T-helper 1 cell treated with Interleukin-12 subunit alpha and Interleukin-12 subunit beta and Interleukin-4 antibody, amounts not matched to agents 30 ng/mL and 1 ng/mL, for 36 hours (primary cell): ENCODE results near the gene GALNT15. TPM values are rescaled to one million over a fixed set of nuclear protein-coding genes. Genes with fewer than 3 reads are reported as not detected.

Experiments used
- intact Hi-C: fragments of 100-400 bp; cut with micrococcal nuclease; formaldehyde crosslinking; loops from one replicate; pipeline ENCODE4 v1.15.1; 2024
- total RNA-seq: library from RNA; stranded (reverse); gene quantifications from 2 replicates; pipeline ENCODE4 v1.2.3, GENCODE V29; 2022

GALNT15 gene
- total RNA-seq, 1 donor from 2014 or later, result not detected

- intact Hi-C loops, result no loop called here
Observed at GRCh38 chr3:16251316-16252085, 77.0 kb downstream of the GALNT15 start.

DNA sequence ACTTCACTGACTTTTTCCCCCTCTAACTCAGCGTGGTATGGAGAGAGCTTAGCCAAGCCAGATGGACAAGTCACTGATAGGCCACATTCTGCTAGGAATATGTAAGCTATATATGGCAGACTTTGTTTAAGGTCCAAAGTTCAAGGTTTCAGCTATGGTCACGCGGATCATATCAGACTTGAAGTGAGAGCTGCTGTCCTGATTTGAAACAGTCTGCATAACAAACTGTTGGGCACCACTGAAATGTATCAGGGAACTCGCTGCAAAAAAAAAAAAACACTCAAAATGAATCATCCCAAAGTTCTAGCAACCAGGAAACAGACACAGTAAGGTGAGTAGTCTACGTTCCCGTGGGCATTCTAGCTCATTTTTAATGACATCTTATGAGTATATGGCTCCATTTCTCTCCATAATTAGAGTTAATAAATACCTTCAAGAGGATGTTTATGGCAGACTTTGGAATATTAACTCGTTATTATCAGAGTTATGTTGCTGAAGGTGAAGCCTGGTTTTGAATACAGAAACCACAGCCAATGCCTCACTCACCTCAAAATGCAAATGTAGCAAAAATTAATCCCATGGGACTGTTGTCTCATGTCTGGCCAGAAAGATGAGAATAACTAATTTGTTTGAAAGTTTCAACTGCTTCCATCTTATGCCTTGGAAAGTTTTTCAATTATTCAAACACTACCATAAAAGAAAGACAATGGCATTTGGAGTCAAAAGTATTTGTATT lies 77.9 kb downstream of the GALNT15 start:
- intact Hi-C loops, result no loop called here

DNA sequence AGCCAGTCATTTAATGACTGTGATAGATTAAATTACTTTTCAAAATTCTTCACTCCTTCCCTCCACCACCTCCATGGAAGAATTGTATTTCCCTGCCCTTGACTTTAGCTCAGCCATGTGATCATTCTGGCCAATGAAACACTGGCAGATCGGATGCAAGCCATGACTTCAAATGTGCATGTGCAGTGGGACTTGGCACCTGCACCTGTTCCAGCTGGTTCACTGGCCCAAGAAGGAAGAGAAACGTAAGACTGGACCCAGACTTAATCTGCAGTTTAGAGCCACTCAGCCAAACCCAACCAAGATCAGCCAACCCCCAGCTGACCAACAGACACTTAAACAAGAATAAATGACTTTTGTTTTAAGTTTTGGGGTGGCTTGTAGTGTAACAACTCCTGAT lies 78.5 kb downstream of the GALNT15 start:
- intact Hi-C loops, result no loop called here

DNA sequence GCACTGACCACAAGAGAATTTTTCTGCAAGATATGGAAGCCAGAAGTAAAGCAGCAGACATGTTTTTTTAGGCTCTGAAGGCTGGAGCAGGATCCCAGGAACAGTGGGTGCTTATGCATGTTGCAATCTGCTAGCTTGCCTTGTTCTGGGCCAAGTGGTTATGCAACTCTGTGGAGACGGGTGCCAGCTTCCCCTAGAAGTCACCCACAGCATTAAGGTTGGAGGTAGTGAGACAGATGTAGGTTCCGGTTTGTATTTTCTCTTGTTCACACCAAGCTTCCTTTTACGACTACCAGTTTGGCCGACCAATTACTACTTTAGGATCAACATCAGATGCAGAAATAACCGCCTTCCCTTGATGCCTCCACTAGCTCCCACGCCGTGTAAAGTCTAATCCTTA lies 79.1 kb downstream of the GALNT15 start:
- intact Hi-C loops, result no loop called here

DNA sequence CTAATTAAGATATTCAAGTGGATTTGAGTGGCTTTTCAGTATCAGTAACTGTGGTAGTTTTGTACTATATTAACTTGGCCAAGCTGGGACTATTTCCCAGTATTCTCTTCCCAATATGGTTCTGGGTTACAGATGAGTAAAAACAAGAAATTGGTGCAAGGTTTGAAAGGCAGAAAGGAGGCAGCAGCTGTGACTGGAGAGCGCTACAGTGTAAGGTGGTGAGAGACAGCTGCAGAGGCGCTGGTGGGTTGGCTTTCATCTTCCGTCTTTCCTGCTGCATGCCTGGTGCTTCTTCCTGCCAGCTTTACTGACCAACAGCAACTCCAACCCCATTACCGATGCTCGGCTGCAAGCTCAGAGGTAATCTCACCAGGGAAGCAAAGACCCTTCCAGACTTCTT lies 80.4 kb downstream of the GALNT15 start:
- intact Hi-C loops, result no loop called here

DNA sequence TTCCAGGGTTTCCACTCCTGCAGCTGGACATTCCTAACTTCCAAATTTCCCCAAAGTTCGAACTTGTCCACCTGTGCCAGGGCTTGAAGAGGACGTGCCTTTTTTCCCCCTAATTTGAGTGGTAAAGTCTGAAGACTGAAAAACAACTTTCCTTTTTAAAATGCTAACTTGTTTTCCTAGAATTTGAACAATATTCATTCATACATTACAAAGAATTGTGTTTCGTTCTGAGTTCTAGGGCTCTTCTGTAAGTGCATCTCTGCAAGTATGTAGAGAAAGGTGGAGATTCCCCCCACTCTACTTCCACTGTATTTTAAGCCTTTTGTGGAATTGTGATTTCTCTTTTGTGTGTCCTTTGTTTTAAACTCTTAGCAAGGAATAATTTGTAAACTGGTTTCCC lies 80.8 kb downstream of the GALNT15 start:
- intact Hi-C loops, result no loop called here

- intact Hi-C loops, result no loop called here
Observed at GRCh38 chr3:16255726-16256125, 81.2 kb downstream of the GALNT15 start.

GRCh38 chr3:16257309-16257708 lies 82.8 kb downstream of the GALNT15 start:
- intact Hi-C loops, result no loop called here

DNA sequence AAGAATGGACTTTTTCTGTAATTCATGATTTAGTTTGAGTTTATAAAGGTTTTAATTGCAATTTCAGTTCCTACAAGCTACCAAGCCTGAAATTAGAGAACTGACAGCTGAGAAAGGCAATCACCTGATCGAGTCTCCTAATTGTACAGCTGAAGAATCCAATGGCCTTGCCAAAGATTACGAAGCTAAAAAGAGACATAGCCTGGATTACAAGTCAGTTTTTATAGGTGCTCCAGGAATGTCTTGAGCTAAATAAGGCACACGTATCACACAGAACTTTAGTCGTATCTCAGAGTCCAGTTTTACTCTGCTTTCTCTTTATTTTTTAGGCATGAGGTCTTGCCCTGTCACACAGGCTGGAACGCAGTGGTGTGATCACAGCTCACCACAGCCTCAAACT lies 83.7 kb downstream of the GALNT15 start:
- intact Hi-C loops, result no loop called here

- intact Hi-C loops, result no loop called here
Observed at GRCh38 chr3:16258866-16259265, 84.4 kb downstream of the GALNT15 start.

DNA sequence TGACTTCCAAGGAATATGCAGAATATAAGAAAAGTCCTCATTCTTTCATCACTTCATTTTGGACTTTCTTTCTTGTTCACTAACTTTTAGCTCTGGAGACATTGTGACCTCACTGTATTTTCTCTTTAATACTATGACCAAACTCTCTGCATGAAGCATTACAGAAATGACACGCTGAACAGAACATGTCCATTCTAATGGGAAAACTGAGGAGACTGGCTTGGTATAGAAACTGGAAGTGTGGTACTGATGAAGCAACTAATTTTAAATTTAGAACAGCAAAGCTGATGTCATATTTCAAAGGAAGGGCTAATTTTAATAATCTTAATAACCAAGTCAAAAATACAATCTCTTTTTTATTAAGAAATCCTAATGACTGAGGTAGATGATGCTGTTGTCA lies 85.6 kb downstream of the GALNT15 start:
- intact Hi-C loops, result loop anchor here (5.0 kb wide), 1 partner anchor 443 kb away; no protein-coding TSS in a partner anchor

DNA sequence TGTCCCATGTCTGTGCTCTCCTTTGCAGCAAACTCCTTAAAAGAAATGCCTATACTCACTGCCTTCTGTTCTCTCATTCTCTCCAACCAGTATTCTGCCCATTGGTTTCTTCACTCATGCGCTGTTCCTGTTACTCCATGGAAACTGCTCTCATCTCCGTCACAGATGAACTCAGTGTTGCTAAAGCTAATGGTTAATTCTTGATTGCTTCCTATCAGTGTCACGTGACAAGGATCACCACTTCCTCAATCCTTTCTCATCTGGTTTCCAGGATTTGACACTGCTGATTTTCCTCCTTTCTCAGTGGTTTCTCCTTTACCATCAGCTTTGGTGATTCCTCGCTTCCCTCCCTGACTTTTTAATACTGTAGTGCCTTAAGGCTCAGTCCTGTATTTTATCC lies 87.7 kb downstream of the GALNT15 start:
- intact Hi-C loops, result loop anchor here (5.0 kb wide), 1 partner anchor 445 kb away; no protein-coding TSS in a partner anchor

- intact Hi-C loops, result loop anchor here (1.0 to 5.0 kb wide), 9 partner anchors 17 to 1613 kb away; partner anchors contain the start of genes CCDC174, RBSN and TBC1D5
Observed at GRCh38 chr3:16264174-16264707, 89.8 kb downstream of the GALNT15 start.

- intact Hi-C loops, result loop anchor here (1.0 to 5.0 kb wide), 21 partner anchors 18 to 1614 kb away; partner anchors contain the start of genes BTD, CAPN7, CCDC174 and HACL1
Observed at GRCh38 chr3:16264708-16265454, 90.4 kb downstream of the GALNT15 start, which contains the start of the genes DPH3 and OXNAD1. DPH3 (minus strand) TSS chr3:16264943; CDS start chr3:16264876, 67 bp downstream. OXNAD1 (plus strand) TSS chr3:16265212; CDS start chr3:16270953, 5,741 bp downstream.

DNA sequence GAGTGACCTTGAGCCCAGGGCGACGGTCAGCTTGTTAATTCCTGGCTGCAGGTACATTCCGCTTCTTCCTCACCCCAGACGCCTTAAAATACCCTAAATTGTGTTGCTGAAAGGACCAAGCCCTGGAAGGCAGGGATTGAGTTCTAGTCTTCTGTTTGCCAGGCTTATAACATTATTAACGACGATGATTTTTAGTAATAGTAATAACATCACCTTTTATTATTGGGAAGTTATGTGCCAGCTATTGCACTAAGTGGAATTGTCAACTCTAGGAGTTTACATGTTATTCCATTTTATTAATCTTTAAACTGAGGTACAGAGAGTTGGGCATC lies 90.9 kb downstream of the GALNT15 start:
- intact Hi-C loops, result loop anchor here (1.0 to 2.0 kb wide), 18 partner anchors 21 to 1615 kb away; partner anchors contain the start of genes BTD, CAPN7, CCDC174 and HACL1

- intact Hi-C loops, result no loop called here
Observed at GRCh38 chr3:16266714-16267113, 92.2 kb downstream of the GALNT15 start.

- intact Hi-C loops, result no loop called here
Observed at GRCh38 chr3:16270855-16271254, 96.4 kb downstream of the GALNT15 start.

GRCh38 chr3:16272588-16272987 lies 98.1 kb downstream of the GALNT15 start:
- intact Hi-C loops, result no loop called here

DNA sequence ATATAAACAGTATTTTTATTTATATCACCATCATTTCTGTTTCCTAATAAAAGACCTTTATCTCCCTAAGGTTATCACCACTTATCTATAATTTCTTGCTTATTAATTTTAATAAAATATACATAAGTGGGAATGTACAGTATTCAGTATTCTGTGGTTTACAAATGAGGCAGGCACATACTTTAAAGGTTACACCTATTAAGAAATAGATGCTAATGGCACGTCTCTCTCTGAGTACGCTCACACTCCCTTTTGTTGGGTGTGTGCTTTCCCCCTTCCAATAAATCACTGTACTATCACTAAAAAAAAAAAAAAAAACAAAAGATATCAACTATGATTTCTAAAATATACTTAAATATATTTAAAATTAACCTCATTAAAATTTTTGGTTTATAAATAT lies 99.4 kb downstream of the GALNT15 start:
- intact Hi-C loops, result no loop called here

- intact Hi-C loops, result no loop called here
Observed at GRCh38 chr3:16277471-16277870, 103.0 kb downstream of the GALNT15 start.
